HepG2 (cell line): ENCODE measurements around the gene HECA. TPM values are rescaled to one million over a fixed set of nuclear protein-coding genes. Genes with fewer than 3 reads are reported as not detected.

Source experiments
- ASH2L ChIP-seq: fragments of 300-600, 200-600 bp; sonication (generic); IDR thresholded peaks from 2 replicates; pipeline ENCODE4 v1.7.0; 2017; ENCODE audit warnings: low read depth, mild to moderate bottlenecking, moderate library complexity, mixed read lengths, low read length; ENCODE audit not compliant: insufficient read length
- CBX2 ChIP-seq, 2 experiments: fragments of 200-600 bp in 1 of 2; sonication (generic); formaldehyde crosslinking in 1 of 2; IDR thresholded peaks; 2 replicates each; pipeline versions ENCODE4 v1.7.0 to v1.8.1; 2018 to 2022; ENCODE audit warnings: low read depth in 2 of 2, low read length in 1 of 2, mild to moderate bottlenecking in 1 of 2, missing genetic modification reagents in 1 of 2
- GABPA ChIP-seq, 2 experiments: IDR thresholded peaks; 2 replicates each; pipeline ENCODE4 v1.6.1; 2011 to 2016; ENCODE audit warnings: low read depth in 2 of 2, low read length in 1 of 2, missing biosample characterization in 1 of 2, missing genetic modification characterization in 1 of 2
- MXD1 ChIP-seq: sonication (generic); formaldehyde crosslinking; IDR thresholded peaks from 2 replicates; pipeline ENCODE4 v1.4.0; 2020; ENCODE audit warnings: mild to moderate bottlenecking, missing genetic modification reagents
- SP5 ChIP-seq: IDR thresholded peaks from 2 replicates; pipeline ENCODE4 v1.6.1; 2016; ENCODE audit warnings: low read depth, borderline replicate concordance
- ZBTB20 ChIP-seq: sonication (generic); formaldehyde crosslinking; IDR thresholded peaks from 2 replicates; pipeline ENCODE4 v1.8.1; 2023; ENCODE audit warnings: missing genetic modification reagents, low read depth, mild to moderate bottlenecking, borderline replicate concordance
- ZBTB38 ChIP-seq: sonication (generic); formaldehyde crosslinking; IDR thresholded peaks from 2 replicates; pipeline ENCODE4 v1.5.1; 2020; ENCODE audit warnings: mild to moderate bottlenecking, missing genetic modification reagents
- ZFAT ChIP-seq: sonication (generic); formaldehyde crosslinking; conservative IDR thresholded peaks from 2 replicates; pipeline ENCODE4 v1.8.1; 2023; ENCODE audit warnings: missing genetic modification reagents, inconsistent platforms
- ZMYM2 ChIP-seq: sonication (generic); formaldehyde crosslinking; IDR thresholded peaks from 2 replicates; pipeline ENCODE4 v1.8.0; 2022; ENCODE audit warnings: mild to moderate bottlenecking, missing genetic modification reagents
- ZNF430 ChIP-seq: sonication (generic); formaldehyde crosslinking; IDR thresholded peaks from 2 replicates; pipeline ENCODE4 v1.9.0; 2021; ENCODE audit warnings: mild to moderate bottlenecking, missing genetic modification reagents
- ZNF432 ChIP-seq: sonication (generic); formaldehyde crosslinking; IDR thresholded peaks from 2 replicates; pipeline ENCODE4 v1.5.0; 2020; ENCODE audit warnings: missing genetic modification reagents, mild to moderate bottlenecking, borderline replicate concordance
- ZNF556 ChIP-seq: sonication (generic); formaldehyde crosslinking; IDR thresholded peaks from 2 replicates; pipeline ENCODE4 v1.4.0; 2020; ENCODE audit warnings: mild to moderate bottlenecking, missing genetic modification reagents, borderline replicate concordance
- ZNF776 ChIP-seq: sonication (generic); formaldehyde crosslinking; IDR thresholded peaks from 2 replicates; pipeline ENCODE4 v1.4.0; 2020; ENCODE audit warnings: mild to moderate bottlenecking, missing genetic modification reagents
- polyA plus RNA-seq, 8 experiments: library from polyadenylated mRNA; depleted of rRNA in 3 of 8; stranded (reverse) in 7 of 8; unstranded in 1 of 8; fragments of >200 nt; fragmentation: Illumina TruSeq in 4 of 8; extraction: Trizol in 4 of 8; gene quantifications; 2 replicates each; pipeline versions ENCODE4 v1.2.1 to v1.2.3, GENCODE V29; 2011 to 2016; ENCODE audit warnings: low read depth in 4 of 8, missing spikeins in 1 of 8, mixed read lengths in 1 of 8; ENCODE audit not compliant: insufficient read depth in 1 of 8
- total RNA-seq, 5 experiments: library from RNA; depleted of rRNA; stranded (reverse); fragments of >200 nt; fragmentation: Illumina TruSeq; extraction: Trizol; gene quantifications; 2 replicates each; pipeline ENCODE4 v1.2.3, GENCODE V29; 2016; ENCODE audit warnings: low read depth in 1 of 5
- TF ChIP-seq, protein P1 (sequence below): sonication (generic); formaldehyde crosslinking; IDR thresholded peaks from 2 replicates; pipeline ENCODE4 v1.4.0; 2020; ENCODE audit warnings: missing genetic modification reagents

The HECA gene
- total and polyA plus RNA-seq, 2 of the 13 experiments (the other 11 are each of a cell fraction or from before 2014, with no cell fraction given): 0.18 to 0.49 TPM

DNA sequence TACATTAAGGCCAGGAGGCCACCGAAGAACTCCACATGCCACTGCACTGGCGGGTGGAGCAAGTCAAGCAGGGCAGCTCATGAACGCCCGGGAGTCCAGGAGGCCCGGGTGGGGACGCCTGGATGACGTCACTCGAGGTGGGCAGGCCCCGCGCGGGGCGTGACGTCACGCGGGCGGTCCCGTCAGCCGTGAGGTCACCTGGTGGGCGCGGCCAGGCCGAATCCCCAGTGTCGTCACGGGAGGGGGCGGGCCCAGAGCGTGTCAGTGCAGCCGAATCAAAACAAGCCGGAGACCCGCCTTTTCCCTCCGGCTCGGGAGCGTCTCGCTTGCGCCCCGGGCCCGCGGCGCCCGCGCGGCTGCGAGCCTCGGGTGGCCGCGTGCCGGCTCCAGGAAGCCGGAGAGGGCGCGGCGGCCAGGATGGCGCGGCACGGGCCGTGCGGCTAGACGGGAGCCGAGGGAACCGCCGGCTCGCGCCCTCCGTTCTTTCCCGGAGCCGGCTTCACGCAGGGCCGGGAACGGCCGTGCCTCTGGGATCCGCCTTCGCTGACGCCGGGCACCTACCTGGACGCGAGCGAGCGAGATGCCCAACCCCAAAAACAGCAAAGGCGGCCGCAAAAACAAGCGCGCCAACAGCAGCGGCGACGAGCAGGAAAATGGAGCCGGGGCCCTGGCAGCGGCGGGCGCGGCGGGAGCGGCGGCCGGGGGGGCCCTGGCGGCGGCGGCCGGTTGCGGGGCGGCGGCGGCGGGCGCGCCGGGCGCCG, at the start of gene HECA (continued):
- no peak for TF ChIP-seq ZFAT (CRISPR knock-in tag)
- TF ChIP-seq GABPA (IDR thresholded peaks at IDR 0.05; ENCODE audit: low read depth, low read length): no peak
- no peak for TF ChIP-seq GABPA (CRISPR knock-in tag; IDR thresholded peaks at IDR 0.05; ENCODE audit: low read depth)
- TF ChIP-seq MXD1 (CRISPR knock-in tag): no peak
- no peak for TF ChIP-seq CBX2 (IDR thresholded peaks at IDR 0.05; ENCODE audit: low read depth, low read length)
- TF ChIP-seq CBX2 (CRISPR knock-in tag; IDR thresholded peaks at IDR 0.05; ENCODE audit: low read depth): no peak
- TF ChIP-seq ZNF556 (CRISPR knock-in tag): no peak
- no peak for TF ChIP-seq ASH2L
- no peak; the same call in 1 of the 2 replicates for TF ChIP-seq ZNF776 (CRISPR knock-in tag)
- TF ChIP-seq ZBTB38: no peak
- TF ChIP-seq SP5 (CRISPR knock-in tag): no peak; the same call in 1 of the 2 replicates
- peak; percentile 67; the same call in 1 of the 2 replicates for TF ChIP-seq ZNF430 (CRISPR knock-in tag)
- TF ChIP-seq ZMYM2 (CRISPR knock-in tag): peak; percentile 83; the same call in 1 of the 2 replicates
- TF ChIP-seq, protein P1, sequence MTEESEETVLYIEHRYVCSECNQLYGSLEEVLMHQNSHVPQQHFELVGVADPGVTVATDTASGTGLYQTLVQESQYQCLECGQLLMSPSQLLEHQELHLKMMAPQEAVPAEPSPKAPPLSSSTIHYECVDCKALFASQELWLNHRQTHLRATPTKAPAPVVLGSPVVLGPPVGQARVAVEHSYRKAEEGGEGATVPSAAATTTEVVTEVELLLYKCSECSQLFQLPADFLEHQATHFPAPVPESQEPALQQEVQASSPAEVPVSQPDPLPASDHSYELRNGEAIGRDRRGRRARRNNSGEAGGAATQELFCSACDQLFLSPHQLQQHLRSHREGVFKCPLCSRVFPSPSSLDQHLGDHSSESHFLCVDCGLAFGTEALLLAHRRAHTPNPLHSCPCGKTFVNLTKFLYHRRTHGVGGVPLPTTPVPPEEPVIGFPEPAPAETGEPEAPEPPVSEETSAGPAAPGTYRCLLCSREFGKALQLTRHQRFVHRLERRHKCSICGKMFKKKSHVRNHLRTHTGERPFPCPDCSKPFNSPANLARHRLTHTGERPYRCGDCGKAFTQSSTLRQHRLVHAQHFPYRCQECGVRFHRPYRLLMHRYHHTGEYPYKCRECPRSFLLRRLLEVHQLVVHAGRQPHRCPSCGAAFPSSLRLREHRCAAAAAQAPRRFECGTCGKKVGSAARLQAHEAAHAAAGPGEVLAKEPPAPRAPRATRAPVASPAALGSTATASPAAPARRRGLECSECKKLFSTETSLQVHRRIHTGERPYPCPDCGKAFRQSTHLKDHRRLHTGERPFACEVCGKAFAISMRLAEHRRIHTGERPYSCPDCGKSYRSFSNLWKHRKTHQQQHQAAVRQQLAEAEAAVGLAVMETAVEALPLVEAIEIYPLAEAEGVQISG: no peak; the same call in 1 of the 2 replicates
- TF ChIP-seq ZNF432: no peak
- TF ChIP-seq ZBTB20: no peak
- TF ChIP-seq, all 625 proteins: peak for 93
